Measurements from ENCODE around the gene LRAT.

The LRAT gene

DNA sequence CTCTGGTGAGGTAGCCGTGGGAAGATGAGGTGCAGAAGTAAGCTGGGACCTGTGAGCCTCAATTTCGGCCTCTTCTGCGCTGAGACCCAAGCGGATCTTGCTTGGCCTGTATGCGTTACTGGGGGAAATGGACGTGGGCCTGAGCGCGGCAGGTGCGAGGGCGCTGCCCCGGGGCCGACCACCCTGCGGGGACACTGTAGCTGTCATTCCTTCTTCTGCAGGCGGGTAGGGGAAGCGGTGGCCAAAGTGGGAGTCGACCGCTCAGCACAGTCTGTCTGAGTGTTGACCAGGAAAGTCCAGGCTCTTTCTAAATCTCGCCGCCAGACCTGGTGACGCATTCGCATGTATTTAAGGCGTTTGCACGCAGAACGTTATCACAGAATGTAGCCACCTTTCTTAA is 3.3 kb upstream of the LRAT start:
- H3K79me2 ChIP-seq (ENCODE audit: insufficient read depth, low read length): no peaks in the 10 kb centered on the region
- H4K20me1 ChIP-seq (ENCODE audit: low read depth, low read length): no peaks in the 10 kb centered on the region
- H3K9me3 ChIP-seq (ENCODE audit: insufficient read depth, low read length): no peaks in the 10 kb centered on the region
- H3K9me2 ChIP-seq (replicated peaks; ENCODE audit: insufficient read depth, low read length): no peaks in the 10 kb centered on the region
- H3K27ac ChIP-seq (ENCODE audit: low read depth, low read length): no peak overlapping the region
- no peak overlapping the region for H2AFZ ChIP-seq (ENCODE audit: low read depth, low read length, severe bottlenecking)
- no peaks in the 10 kb centered on the region for H3K36me3 ChIP-seq (ENCODE audit: low read length)
- H3K4me3 ChIP-seq (ENCODE audit: insufficient read depth, low read length, poor library complexity, severe bottlenecking): no peak overlapping the region
- no peak overlapping the region for H3K9ac ChIP-seq (ENCODE audit: low read length)
- H3F3A ChIP-seq (ENCODE audit: insufficient read depth): no peaks in the 10 kb centered on the region
- no peak for TF ChIP-seq EZH2phosphoT487 (conservative IDR thresholded peaks at IDR 0.05; ENCODE audit: low read length)
- TF ChIP-seq, protein P1, sequence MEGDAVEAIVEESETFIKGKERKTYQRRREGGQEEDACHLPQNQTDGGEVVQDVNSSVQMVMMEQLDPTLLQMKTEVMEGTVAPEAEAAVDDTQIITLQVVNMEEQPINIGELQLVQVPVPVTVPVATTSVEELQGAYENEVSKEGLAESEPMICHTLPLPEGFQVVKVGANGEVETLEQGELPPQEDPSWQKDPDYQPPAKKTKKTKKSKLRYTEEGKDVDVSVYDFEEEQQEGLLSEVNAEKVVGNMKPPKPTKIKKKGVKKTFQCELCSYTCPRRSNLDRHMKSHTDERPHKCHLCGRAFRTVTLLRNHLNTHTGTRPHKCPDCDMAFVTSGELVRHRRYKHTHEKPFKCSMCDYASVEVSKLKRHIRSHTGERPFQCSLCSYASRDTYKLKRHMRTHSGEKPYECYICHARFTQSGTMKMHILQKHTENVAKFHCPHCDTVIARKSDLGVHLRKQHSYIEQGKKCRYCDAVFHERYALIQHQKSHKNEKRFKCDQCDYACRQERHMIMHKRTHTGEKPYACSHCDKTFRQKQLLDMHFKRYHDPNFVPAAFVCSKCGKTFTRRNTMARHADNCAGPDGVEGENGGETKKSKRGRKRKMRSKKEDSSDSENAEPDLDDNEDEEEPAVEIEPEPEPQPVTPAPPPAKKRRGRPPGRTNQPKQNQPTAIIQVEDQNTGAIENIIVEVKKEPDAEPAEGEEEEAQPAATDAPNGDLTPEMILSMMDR (IDR thresholded peaks at IDR 0.05; ENCODE audit: insufficient read depth, low read length, poor library complexity, severe bottlenecking): no peak
- H3K4me2 ChIP-seq (ENCODE audit: low read depth, low read length, poor library complexity, severe bottlenecking): no peak overlapping the region
- no peaks in the 10 kb centered on the region for H3K27me3 ChIP-seq (ENCODE audit: low read length)

DNA sequence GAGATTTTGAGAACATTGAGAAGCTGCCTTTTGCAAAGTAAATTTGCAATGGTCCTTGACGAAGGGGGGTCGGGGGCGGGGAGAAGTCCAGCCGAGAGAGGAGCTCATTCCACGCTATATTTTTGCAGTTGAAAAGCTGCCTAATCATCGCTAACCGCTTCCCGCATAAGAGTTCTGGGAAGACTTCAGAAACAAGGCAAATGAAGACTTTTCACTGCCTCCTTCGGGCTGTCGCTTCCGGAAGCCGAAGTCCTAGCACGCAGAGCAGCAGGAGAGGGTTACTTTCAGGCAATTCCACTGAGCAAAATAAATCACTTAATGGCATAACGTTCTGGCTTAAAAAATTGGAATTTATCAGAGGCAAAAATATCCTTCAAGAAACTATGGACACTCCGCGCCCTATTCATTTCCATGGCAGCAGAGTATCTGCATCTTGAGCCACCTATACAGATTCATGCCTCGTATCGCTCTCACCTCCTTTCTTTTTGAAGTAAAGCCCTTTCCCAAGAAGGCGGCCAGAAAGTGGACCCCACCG is 2.6 kb upstream of the LRAT start:
- Histone ChIP-seq H2AFZ (ENCODE audit: low read depth, low read length, severe bottlenecking) (no peak overlapping the region), H3K27me3 (ENCODE audit: low read length) (no peaks in the 10 kb centered on the region), H3K4me3 (ENCODE audit: insufficient read depth, low read length, poor library complexity, severe bottlenecking) (no peak overlapping the region), H3K4me2 (ENCODE audit: low read depth, low read length, poor library complexity, severe bottlenecking) (no peak overlapping the region), H3K9ac (ENCODE audit: low read length) (no peak overlapping the region), H3K36me3 (ENCODE audit: low read length) (no peaks in the 10 kb centered on the region), H3K79me2 (ENCODE audit: insufficient read depth, low read length) (no peaks in the 10 kb centered on the region), H3F3A (ENCODE audit: insufficient read depth) (no peaks in the 10 kb centered on the region), H3K9me2 (replicated peaks; ENCODE audit: insufficient read depth, low read length) (no peaks in the 10 kb centered on the region), H3K27ac (ENCODE audit: low read depth, low read length) (no peak overlapping the region), H3K9me3 (ENCODE audit: insufficient read depth, low read length) (no peaks in the 10 kb centered on the region), H4K20me1 (ENCODE audit: low read depth, low read length) (no peaks in the 10 kb centered on the region)
- no peak for TF ChIP-seq EZH2phosphoT487 (conservative IDR thresholded peaks at IDR 0.05; ENCODE audit: low read length)
- TF ChIP-seq, protein P1 (IDR thresholded peaks at IDR 0.05; ENCODE audit: insufficient read depth, low read length, poor library complexity, severe bottlenecking): no peak

DNA sequence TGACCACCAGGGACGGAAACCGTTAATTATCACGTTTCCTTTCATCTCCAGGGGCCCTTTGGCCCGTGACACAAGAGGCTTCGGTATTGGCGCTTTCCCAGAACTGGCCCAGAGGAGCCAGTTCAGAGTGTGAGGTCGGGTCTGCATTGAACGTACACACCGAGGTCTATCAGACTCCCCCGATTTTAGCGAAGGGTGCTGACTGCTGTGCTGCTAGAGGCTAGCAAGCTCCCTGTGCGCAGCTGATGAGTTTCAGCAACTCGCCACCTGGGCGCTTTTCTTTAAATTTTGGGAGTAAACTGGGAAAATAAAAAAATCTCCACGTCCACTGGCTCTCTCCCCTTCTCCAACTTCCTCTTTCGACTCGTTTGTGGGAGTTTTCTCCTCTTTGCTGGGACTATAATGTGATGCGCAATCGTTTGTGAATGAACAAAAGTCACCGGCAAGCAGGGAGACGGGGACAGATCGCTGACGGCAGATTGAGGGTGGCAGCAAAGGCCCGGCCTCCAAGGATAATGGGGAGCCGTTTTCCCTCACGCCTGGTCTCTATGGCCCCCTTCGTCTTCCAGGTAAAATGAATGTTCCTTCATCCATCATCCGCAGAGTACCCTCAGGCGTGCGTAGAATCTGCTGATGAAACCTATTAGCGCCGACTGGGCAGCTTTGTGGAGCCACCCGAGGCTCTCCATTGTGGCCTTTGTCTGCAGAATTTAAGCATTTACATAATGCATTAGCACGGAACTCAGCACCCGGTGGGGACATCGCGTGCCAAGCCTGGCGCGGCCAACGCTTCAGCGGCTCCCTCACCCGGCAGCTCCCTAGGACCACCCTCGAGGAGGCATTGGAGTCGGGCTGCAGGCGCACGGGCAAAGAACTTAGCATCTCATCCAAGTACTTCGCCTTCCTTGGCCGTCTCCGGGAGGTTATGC is 1.6 kb upstream of the LRAT start:
- Histone ChIP-seq H3K79me2 (ENCODE audit: insufficient read depth, low read length) (no peaks in the 10 kb centered on the region), H3K27ac (ENCODE audit: low read depth, low read length) (no peak overlapping the region), H3K9me2 (replicated peaks; ENCODE audit: insufficient read depth, low read length) (no peaks in the 10 kb centered on the region), H4K20me1 (ENCODE audit: low read depth, low read length) (no peaks in the 10 kb centered on the region), H3K9me3 (ENCODE audit: insufficient read depth, low read length) (no peaks in the 10 kb centered on the region), H3F3A (ENCODE audit: insufficient read depth) (no peaks in the 10 kb centered on the region), H3K27me3 (ENCODE audit: low read length) (no peaks in the 10 kb centered on the region), H2AFZ (ENCODE audit: low read depth, low read length, severe bottlenecking) (no peak overlapping the region), H3K36me3 (ENCODE audit: low read length) (no peaks in the 10 kb centered on the region), H3K4me3 (ENCODE audit: insufficient read depth, low read length, poor library complexity, severe bottlenecking) (no peak overlapping the region), H3K4me2 (ENCODE audit: low read depth, low read length, poor library complexity, severe bottlenecking) (no peak overlapping the region), H3K9ac (ENCODE audit: low read length) (no peak overlapping the region)
- TF ChIP-seq, protein P1 (IDR thresholded peaks at IDR 0.05; ENCODE audit: insufficient read depth, low read length, poor library complexity, severe bottlenecking): no peak
- TF ChIP-seq EZH2phosphoT487 (conservative IDR thresholded peaks at IDR 0.05; ENCODE audit: low read length): no peak
